Eye (tissue), 1 donor: ENCODE results near the gene BAIAP2.

ENCODE experiments used
- DNase-seq: peaks from one replicate; pipeline ENCODE4 v3.0.0-alpha.2; 2015

BAIAP2 gene

GRCh38 chr17:81053041-81053970 lies 18.4 kb downstream of the BAIAP2 start:
- DNase-seq: peak; percentile 79

GRCh38 chr17:81054308-81054707 lies 19.4 kb downstream of the BAIAP2 start:
- no peak for DNase-seq

GRCh38 chr17:81054881-81055370 lies 20.0 kb downstream of the BAIAP2 start:
- no peak for DNase-seq

- DNase-seq: no peak
Measured at GRCh38 chr17:81056312-81056711, 21.4 kb downstream of the BAIAP2 start.

GRCh38 chr17:81057079-81057730 lies 22.3 kb downstream of the BAIAP2 start:
- DNase-seq: peak; percentile 80

GRCh38 chr17:81057777-81058176 lies 22.8 kb downstream of the BAIAP2 start:
- DNase-seq: no peak

GRCh38 chr17:81058263-81058871 lies 23.4 kb downstream of the BAIAP2 start:
- no peak for DNase-seq

- no peak for DNase-seq
Measured at GRCh38 chr17:81059026-81059425, 24.1 kb downstream of the BAIAP2 start.

- DNase-seq: no peak
Measured at GRCh38 chr17:81060416-81060815, 25.5 kb downstream of the BAIAP2 start.

- DNase-seq: no peak
Measured at GRCh38 chr17:81061027-81061735, 26.2 kb downstream of the BAIAP2 start.

GRCh38 chr17:81062014-81062780 lies 27.2 kb downstream of the BAIAP2 start:
- no peak for DNase-seq

- no peak for DNase-seq
Measured at GRCh38 chr17:81063106-81064093, 28.4 kb downstream of the BAIAP2 start.

- peak; percentile 63 for DNase-seq
Measured at GRCh38 chr17:81064678-81065475, 29.9 kb downstream of the BAIAP2 start.

- DNase-seq: peak; percentile 48
Measured at GRCh38 chr17:81065500-81065899, 30.5 kb downstream of the BAIAP2 start.

- no peak for DNase-seq
Measured at GRCh38 chr17:81066072-81066471, 31.1 kb downstream of the BAIAP2 start.

GRCh38 chr17:81066771-81067315 lies 31.9 kb downstream of the BAIAP2 start:
- peak; percentile 42 for DNase-seq

- DNase-seq: peak; percentile 80
Measured at GRCh38 chr17:81067391-81067811, 32.5 kb downstream of the BAIAP2 start.

- no peak for DNase-seq
Measured at GRCh38 chr17:81068411-81069134, 33.6 kb downstream of the BAIAP2 start.

GRCh38 chr17:81069135-81069645 lies 34.2 kb downstream of the BAIAP2 start:
- no peak for DNase-seq
